ENCODE data around the gene HOXC12.

Gene HOXC12, protein sequence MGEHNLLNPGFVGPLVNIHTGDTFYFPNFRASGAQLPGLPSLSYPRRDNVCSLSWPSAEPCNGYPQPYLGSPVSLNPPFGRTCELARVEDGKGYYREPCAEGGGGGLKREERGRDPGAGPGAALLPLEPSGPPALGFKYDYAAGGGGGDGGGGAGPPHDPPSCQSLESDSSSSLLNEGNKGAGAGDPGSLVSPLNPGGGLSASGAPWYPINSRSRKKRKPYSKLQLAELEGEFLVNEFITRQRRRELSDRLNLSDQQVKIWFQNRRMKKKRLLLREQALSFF

DNA sequence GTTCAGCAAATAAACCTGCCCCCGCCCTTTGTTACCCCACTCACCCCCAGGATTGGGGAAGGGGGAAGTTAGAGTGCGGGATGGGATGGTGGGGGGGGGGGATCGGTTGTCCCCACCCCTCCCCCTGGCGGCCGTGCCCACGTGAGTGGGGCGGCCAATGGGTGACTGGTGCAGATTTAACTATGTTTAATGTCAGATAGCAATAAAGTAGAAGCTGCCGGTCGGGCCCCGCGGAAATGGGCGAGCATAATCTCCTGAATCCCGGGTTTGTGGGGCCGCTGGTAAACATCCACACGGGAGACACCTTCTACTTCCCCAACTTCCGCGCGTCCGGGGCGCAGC, at the start of gene HOXC12:
TSS of gene HOXC12 (plus strand) at position 210 of the 342 bp plus-strand sequence. CDS start at position 237, 27 bp downstream.
- ATAC-seq, result no peak

DNA sequence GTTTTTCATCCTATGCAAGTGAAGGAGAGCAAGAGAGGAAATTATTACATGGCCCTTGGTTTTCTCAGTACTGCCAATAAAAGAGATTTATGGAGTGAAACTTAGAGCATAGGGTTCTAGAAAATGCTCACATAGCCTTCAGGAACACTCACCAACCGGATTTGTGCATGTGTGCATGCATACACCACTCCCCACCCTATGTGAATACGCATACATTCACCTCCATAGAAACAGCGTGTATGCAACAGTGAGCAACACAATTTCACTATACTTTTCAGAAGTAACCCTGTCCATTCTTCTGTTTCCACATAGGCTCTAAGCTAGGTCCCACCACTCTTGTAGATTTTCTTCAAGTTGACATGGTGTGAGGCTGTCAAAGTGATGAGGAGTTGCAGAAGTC, 47.6 kb upstream of the HOXC12 start:
- ATAC-seq, result no peak

DNA sequence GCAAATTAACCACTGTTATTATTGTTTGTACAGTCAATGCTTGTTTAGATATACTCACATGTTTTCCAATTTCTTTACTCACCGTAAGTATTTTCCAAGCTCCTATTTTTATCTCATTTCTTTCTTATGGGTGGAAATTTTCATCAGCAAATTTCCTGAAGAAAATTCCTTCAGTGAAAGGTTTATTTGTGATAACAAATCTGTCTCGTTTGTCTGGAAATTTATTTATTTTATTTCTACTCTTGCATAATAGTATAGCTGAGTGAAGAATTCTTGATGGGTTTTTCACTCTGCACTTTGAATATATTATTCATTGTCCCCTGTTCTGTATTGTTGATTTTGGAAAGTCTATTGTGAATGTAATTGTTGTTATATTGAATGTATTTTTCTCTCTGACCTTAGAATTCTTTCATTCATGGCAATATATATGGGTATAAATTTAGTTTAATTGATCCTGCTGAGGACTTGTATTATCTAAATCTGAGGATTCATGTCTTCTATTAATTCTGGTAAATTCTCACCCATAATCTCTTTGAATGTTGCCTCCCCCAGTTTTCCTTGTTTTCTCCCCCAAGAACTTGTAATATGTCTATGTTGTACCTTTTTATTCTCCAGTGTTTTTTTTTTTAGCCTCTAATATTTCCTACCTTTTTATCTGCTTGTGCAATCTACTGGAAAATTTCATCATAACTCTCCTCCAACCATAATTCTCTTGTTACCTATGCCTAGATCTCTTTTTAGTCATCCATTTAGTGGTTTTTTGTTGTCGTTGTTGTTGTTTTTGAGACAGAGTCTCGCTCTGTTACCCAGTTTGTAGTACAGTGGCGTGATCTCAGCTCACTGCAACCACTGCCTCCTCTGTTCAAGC, 37.7 kb upstream of the HOXC12 start:
- ATAC-seq, result no peak

DNA sequence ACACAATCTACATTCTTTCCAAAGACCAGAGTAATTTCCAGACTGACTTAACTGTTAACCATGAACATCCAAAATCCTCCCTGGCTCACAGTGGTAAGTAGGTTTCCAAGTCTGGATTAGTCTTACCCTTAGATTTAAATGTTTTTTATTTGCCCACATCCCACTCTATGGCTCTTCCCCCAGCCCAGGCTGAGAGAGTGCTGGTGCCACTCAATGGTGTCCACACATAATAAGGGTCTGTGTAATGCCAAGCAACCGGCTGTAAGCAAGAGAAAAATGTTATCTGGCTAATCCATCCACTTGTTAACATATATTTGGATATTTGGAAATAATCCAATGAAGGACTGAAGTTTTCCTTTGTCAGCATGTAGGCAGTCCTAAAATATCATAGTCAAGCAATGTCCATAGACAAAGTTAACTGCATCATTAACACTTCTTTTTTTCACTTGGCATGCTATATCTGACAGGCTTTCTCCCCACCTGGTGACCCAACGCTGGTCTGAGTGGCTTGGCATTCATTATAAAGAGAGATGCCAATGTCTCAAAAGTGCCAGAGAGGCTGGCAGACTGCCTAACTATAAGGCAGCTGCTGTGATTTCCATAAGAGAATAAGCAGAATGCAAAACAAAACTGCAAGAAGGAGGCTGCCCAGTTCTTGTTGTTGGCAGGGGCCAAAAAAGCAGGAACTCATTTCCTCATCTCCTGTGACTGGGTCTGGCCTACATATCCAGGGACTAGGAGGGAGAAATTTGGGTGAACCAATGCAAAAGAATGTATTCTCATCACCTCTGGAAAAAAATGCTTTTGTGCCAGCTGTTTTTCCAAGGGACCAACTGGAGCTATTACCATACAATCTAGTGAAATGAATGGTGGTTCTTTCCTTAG, 29.9 kb upstream of the HOXC12 start:
- no peak for ATAC-seq

DNA sequence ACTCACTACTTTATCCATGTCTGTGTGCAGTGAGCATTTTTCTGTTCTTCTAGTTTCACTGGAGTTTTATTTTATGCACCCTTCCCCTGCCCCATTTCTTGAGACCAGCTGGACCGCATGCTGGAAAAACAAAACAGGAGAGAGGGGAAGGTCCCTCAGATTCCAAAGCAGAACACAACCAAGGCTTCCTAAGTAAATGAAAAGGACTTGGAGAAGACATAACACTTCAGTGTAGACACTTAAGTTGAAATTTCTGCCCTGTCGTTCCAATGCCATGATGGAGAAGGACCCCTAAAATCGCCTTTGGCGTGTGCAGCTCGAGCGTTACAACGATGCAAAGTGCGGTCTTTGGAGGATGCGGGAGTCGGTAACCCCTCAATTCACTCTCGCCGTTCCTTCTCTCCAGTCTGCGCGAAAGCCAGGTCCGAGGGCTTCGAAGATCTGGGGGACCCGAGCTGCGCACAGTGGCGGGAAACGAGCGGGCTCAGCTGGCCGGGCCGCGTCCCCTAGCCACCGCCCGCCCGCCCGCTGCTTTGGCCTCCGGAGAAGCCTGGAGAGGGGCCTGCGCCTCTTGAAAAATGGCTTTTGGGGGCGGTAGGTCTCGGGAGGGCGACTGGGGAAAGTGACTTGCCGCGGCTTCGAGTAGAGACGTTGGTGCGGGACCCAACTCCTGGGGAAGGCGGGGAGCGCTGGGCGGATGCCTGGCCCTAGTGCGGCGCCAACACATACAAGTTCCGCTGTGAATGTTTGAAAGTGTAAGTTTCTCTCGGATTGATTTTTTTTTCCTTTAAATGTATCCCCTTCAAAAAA, 27.3 kb upstream of the HOXC12 start:
- ATAC-seq, result no peak

DNA sequence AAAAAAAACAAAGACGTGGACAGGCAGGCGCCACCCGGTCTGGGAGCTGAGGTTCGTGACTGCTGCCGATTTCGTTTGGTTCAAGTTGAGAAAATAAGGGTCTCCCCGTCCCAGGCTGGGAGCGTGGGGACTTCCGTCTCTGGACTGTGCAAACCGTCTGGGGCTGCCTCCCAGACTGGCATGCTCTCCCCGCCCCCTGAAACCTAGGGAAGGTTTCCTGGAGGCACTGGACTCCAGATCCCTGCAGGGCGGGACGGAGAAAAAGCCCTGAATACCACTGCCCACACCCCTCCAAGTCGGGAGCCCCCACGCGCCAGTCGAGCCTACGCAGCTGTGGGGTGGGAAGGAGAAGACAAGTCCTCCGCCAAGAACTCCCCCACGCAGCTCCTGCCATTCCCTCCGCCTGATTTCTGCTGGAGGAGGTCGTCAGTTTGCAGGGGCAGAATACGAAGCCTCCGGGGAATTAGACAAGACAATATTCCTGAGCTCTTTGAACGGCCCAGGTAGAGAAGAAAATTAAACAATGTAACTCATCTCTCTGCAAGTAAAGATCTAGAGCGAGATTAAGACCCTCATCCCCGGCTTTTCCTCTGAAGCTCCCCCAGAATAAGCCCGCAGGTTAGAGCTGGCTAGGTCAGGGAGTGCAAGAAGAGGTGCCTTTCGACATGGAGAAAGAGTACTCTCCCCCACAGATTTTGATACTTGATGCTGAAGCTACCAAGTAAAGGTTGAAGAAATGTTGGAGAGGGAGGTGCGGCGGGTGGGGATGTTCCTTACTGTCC, 26.5 kb upstream of the HOXC12 start:
- ATAC-seq, result no peak

DNA sequence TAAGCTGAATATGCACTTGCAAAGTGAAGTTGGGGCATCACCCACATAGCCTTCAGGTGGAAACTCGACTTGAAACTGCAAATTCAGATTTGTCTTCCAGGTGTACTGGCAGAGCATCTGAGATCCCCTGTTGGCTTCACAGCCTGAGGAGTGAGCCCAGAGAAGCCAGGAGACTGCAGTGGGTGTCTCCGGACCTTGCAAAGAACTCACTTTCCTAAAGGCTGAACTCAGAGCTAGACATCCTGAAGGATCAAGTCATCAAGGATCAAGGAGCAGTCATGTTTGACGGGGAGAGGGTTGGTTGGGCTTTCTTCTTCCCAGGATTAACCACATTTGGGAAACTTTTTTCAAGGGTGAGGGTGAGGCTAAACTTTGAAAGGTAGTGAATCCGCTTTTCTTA, 25.2 kb upstream of the HOXC12 start:
- ATAC-seq, result no peak

DNA sequence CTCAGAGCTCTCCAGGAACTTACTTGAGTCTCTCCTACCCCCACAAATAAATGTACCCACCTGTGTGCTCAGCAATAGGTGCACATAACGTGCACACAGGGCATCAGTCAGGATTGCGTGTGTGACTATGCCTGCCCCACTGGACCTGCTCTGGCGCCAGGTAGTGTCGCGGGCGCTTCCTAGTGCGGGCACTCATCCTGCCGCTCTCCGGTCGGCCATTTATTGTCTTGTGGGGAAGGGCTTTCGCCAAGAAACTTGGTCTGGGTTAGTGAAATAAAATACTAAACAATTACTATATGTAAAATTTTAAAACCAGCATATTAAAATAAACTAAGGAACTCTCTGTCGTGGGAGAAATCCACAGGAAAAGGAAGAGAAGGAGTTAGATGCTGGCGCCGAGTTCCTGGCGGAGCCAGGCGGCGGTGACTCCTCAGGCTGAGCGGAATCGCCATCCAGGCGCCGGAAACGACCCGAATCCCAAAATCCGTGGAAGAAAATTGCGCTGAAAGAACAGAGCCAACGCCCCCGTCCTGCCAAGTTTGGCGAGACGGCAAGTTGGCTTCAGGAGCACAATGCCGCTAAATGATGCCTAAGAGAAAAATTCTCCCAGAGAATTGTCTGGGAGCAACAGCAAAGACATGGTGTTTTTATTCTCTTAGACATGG, 24.0 kb upstream of the HOXC12 start:
- no peak for ATAC-seq

DNA sequence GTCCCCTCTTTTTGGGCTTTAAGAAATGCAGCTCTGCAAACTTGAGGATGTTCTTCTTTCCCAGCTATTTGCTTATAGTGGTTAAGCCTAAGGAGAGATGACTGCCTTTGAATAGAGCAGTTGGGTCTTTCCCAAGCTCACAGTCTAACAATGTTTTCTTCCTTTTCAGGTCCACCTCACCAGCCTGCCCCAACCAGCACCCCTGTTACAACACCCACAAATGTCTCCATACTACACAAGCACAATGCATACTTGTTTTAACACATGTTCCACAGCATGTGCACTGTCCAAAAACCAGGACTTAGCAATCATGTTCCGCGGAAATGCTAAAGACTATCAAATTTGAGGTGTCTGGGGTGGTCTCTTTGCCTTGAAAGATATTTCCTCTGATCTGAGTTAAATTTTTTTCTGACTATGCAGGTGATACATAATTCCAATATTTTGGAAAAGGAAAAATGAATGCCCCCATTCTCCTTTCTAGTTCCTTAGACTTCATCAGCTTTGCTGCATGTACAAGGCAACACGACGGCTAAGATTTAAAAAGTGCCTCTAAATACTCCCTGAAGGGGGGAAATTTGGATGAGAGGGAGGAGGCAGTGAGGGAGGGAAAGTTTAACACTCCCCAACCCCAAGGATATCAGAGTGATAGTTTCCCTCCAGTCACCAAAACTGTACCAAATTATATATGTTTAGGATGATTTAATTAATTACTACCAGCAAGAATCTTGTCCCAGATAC, 22.7 kb upstream of the HOXC12 start:
- ATAC-seq, result no peak

DNA sequence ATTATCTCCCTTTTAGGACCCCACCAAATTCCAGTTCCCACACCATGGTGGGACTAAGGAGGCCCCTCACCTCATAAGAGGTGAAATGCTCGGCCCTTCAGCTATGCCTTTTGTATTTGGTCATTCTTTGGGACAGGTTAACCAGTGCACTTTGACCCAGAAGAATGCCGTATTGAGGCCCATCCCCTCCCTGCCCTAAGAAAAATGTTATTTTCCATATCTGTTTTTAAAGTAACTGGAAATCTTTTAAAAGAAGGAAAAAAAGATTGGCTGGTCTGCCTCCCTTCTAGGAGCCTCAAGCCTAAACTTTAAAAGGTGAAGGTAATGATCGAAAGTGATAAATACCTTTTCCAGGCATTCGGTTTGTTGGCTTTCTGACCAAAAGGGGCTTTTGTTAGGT, 21.8 kb upstream of the HOXC12 start:
- no peak for ATAC-seq

DNA sequence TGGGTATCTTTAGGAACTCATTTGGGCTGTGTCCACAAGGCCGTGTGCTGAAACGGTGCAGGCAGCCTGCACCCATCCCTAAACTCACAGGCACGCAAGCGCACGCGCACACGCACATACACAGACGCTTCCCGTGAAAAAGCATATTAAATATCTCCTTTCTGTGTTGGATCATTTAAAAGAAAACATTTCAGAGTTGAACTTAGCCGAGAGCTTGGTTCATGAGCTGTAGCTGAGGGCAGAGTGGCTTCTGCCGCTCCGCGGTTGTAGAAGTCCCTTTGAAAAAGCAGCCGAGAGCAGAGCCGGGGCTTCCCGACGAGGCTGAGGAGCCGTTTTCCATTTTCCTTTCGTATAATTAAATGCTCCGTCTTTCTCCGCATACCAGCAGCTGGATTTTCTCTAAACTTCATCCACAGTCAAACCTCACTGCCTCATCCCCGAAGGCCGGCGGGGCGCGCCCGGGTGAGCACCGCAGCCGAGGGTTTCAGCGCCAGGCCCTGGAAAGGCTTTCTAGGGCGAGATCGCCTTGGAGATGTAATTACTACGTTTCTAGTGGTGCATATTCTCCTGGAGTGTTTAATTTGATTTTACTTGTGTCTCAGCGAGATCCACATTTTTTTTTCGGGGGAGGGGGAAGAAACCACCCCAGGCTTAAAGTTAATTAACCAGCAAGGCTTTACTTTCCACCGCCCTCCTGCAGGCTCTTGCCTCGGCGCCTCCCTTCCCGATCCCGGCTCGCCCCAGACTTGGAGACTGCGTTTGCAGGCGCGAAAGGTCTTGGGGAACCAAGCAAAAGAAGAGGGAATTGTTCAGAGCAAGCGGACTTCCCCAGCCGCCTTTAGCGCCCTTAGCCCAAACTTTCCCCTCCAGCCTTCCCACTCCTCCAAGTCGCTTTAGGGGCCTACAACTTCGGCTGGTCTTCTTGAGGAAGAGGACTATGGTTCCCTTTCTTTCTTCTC, 19.0 kb upstream of the HOXC12 start:
- no peak for ATAC-seq

DNA sequence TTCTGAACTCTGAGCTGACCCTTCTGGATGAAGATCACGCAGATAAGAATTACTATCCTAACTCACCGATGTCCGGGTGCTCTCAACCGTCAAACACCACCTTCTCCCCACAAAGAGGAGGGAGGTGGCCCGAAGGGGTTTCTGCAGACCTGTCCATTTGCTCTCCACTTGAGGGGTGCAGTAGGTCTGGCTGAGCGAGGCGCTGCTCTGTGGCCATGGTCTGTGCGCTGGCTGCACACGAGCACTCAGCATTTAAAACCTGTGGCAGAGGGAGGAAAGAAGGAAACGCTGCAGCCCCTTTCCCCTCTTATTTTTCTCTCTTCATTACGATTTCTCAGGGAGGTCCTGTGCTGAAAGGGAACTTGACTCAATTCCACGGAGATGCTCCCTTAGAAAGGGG, 17.6 kb upstream of the HOXC12 start:
- ATAC-seq, result no peak

DNA sequence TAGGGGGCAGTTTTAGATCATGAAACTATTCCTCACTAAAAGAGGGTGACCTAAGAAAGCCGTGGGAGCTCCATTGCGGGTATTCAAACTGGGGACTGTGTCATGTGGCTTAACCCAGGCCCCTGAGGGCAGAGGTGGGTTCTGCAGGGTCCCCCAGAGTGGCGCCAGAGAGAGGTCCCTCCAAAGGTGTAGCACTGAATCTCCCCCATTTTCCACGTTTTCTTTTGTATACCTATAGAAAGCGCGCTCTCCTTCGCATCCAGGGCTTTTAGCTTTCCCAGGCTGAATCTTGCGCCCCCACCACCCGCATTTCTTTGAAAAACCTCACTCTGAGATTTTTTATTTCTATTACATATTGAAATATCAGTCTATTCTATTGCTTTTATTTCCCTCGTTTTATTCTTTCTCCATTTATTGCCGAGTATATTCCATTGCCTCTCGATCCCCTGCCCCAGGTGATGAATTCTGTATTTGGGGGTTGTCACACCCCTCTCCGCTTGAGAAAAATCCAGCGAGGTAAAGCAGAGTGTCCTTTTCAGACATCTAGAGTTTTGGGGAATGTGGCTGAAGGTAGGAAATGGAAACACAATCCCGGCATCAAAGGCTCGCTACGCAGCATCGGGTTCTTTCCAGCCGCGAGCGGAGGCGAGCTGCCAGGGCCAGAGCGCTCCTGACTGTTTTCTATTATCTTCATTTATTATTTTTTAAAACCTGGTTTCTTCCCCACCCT, 16.9 kb upstream of the HOXC12 start:
- no peak for ATAC-seq

DNA sequence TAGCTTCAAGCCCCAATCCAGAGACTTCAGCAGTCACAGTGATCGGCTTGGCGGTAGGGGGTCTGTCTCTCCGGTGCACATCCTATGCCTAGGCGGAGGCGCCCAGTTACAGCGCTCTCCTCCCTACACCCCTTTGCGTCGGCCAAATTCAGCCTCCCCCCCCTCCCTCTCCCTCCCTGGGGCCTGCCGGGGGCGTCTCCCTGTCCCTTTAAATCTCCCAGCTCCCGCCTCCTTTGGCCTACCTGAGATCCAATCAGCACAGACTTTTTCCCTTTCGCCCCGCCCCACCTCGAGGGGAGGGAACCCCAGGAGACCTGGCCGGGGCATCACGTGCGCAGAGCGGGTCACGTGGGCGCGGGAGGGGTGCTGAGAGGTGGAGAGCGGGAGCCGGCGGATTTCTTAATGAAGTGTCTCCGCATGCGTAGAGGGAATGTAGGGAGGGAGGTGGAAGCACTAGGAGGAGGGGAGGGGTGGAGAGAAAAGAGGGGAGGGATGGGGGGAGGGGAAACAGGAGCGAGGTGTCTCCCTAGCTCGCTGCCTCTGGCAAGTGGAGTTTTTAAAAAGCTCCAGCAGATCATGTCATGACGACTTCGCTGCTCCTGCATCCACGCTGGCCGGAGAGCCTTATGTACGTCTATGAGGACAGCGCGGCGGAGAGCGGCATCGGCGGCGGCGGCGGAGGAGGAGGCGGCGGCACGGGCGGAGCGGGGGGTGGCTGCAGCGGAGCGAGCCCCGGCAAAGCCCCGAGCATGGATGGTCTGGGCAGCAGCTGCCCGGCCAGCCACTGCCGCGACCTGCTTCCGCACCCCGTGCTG, 16.2 kb upstream of the HOXC12 start, which contains the start of gene HOXC13:
TSS of gene HOXC13 (plus strand) at position 506 of the 815 bp plus-strand sequence. CDS start at position 582, 76 bp downstream.
- ATAC-seq, result peak in 1 of 2 donors; percentile 61

DNA sequence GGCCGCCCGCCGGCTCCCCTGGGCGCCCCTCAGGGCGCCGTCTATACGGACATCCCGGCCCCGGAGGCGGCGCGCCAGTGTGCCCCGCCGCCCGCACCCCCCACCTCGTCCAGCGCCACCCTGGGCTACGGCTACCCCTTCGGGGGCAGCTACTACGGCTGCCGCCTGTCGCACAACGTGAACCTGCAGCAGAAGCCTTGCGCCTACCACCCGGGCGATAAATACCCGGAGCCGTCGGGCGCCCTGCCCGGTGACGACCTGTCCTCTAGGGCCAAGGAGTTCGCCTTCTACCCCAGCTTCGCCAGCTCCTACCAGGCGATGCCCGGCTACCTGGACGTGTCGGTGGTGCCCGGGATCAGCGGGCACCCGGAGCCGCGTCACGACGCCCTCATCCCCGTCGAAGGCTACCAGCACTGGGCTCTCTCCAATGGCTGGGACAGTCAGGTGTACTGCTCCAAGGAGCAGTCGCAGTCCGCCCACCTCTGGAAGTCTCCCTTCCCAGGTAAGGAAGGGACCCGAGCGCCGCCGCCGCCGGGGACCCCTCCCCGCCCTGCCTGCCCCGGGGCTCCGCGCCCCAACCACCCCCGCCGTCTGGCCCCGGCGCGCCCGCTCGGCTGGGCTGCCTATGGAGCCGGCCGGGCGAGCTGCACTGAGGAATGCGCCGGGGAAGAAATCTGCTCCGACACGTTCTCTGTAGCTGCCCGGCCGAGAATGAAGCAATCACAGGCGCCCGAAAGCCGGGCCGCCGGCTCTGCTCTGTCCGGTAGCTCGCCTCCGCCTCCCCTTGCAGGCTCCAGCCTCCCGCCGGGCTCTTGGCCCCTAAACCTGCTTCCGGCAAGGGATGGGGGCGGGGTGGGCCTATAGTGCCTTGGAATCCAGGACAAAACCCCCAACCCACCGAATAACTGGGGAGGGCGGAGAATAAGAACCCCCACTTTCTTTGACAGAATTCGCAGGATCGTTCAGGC, 15.3 kb upstream of the HOXC12 start:
- ATAC-seq, result no peak

DNA sequence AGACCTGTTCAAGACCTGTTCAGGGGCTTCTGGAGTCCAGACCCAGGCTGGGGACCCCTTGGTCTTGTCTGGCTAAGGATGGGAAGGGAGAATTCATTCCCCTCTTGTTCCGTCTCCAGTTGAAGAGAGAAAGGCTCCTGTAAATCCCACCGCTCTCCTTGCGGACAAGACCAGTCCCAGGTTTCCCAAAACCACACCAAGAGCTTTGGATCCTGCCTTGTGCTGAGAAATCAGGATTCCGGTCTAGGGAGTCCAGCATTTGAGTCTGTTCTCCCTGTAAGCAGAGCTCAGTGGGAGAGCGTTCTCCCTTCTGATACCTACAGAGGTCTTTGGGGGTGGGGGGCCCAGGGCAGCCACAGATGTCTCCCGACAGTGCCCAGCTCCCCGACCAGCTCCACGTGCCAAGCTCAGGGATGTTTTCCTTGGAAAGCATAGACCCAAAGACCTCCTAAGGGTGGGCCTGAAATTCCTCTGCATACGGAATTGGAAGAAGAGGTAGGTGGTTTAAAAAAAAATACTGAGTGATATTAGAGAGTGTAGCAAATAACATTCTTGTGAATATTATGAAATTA, 14.2 kb upstream of the HOXC12 start:
- ATAC-seq, result no peak
